Stimulated activated naive B cell treated with anti-CD40 and anti-IgM and Interleukin-4, amounts not matched to agents 10 μg/mL and 1 μg/mL and 100 μg/mL, for 72 hours (primary cell): ENCODE measurements around the gene LRCOL1.

Source experiments
- ATAC-seq, 2 donors: fragments of 150-1000 bp; cut with Tn5 transposase; replicated peaks; 2 replicates each; pipeline ENCODE4 v1.10.0; 2021; ENCODE audit warnings: moderate library complexity in 1 of 2
- DNase-seq: peaks from one replicate; pipeline ENCODE4 v3.0.0; 2021
- H3K27ac Mint-ChIP-seq: one replicate; pipeline ENCODE4 v1.8.0; 2022; ENCODE audit warnings: mild to moderate bottlenecking, mixed read lengths
- H3K27me3 Mint-ChIP-seq, 2 donors: one replicate each; pipeline ENCODE4 v1.8.0; 2022; ENCODE audit warnings: mixed read lengths in 2 of 2
- H3K36me3 Mint-ChIP-seq, 2 donors: one replicate each; pipeline ENCODE4 v1.8.0; 2022; ENCODE audit warnings: mixed read lengths in 2 of 2, mild to moderate bottlenecking in 1 of 2
- H3K4me1 Mint-ChIP-seq, 2 donors: one replicate each; pipeline ENCODE4 v1.8.0; 2022; ENCODE audit warnings: mixed read lengths in 2 of 2, mild to moderate bottlenecking in 1 of 2
- H3K4me3 Mint-ChIP-seq, 2 donors: one replicate each; pipeline ENCODE4 v1.8.0; 2022; ENCODE audit warnings: mild to moderate bottlenecking in 2 of 2, mixed read lengths in 2 of 2, moderate library complexity in 1 of 2
- H3K9me3 Mint-ChIP-seq, 2 donors: one replicate each; pipeline ENCODE4 v1.8.0; 2022; ENCODE audit warnings: mixed read lengths in 2 of 2, mild to moderate bottlenecking in 1 of 2

Gene LRCOL1

GRCh38 chr12:132641811-132642650 is 31.6 kb upstream of the LRCOL1 start:
- no peak overlapping the region for H3K4me3 Mint-ChIP-seq
- H3K9me3 Mint-ChIP-seq = no peaks in the 10 kb centered on the region
- H3K27ac Mint-ChIP-seq = peak overlapping the region; percentile 31
- no peak for ATAC-seq
- DNase-seq = no peak
- no peaks in the 10 kb centered on the region for H3K4me1 Mint-ChIP-seq
- H3K36me3 Mint-ChIP-seq = peaks cover 44 to 67% of the 10 kb centered on the region in 2 donors
- no peaks in the 10 kb centered on the region for H3K27me3 Mint-ChIP-seq

- peaks cover 49 to 72% of the 10 kb centered on the region in 2 donors for H3K36me3 Mint-ChIP-seq
- H3K27me3 Mint-ChIP-seq = no peaks in the 10 kb centered on the region
- H3K27ac Mint-ChIP-seq = no peak overlapping the region
- no peak overlapping the region for H3K4me3 Mint-ChIP-seq
- no peak for DNase-seq
- no peaks in the 10 kb centered on the region for H3K9me3 Mint-ChIP-seq
- no peak for ATAC-seq
- no peaks in the 10 kb centered on the region for H3K4me1 Mint-ChIP-seq
These were observed 30.6 kb upstream of the LRCOL1 start for GRCh38 chr12:132640936-132641335.

- no peak for DNase-seq
- Mint-ChIP-seq H3K36me3 (peaks cover 57 to 78% of the 10 kb centered on the region in 2 donors), H3K4me3 (no peak overlapping the region), H3K27me3 (no peaks in the 10 kb centered on the region), H3K4me1 (peaks cover 0 to 6% of the 10 kb centered on the region in 2 donors), H3K27ac (no peak overlapping the region), H3K9me3 (no peaks in the 10 kb centered on the region)
- no peak for ATAC-seq
These were observed 29.7 kb upstream of the LRCOL1 start for GRCh38 chr12:132639956-132640520.

DNA sequence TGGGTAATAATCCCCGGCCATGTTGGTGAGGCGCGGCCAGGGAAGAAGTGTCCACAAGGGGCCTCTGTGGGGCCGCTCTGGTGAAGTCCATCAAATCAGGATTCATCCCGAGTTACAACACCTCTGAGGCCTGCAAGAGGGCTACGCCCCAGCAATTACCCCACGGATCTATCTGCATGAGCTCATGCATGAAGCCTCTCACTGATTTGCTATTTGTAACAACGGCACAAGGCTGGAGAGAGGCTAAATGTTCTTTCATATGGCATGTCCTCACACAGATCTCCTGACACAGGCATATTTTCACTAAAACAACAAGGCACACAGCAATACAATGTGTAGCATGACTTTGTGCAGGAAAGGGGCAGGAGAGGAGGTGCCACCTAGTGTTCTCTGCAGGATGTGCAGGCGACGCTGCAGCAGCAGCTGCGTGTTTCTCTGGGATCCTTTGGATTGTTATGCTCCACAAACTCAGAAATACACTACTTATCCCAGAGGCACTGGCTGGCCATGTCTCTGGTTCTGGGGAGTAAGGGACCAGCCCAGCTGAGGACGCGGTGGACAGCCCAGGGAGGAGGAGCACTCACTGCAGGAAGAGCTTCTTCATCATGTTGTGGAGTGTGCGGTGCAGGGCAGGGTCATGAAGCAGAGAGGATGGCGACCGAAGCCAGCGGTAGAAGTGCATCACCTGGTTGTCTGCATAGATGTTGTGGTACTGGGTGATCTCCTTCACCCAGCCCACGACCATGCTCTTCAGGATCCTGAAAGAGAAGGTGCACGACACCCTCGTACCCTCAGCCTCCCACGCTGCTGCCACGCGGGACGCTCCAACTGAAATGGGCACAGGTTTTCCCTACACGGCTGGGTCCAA is 28.4 kb upstream of the LRCOL1 start:
- no peaks in the 10 kb centered on the region for H3K9me3 Mint-ChIP-seq
- DNase-seq (no peak), ATAC-seq (peak; percentile 55 to 61)
- H3K27ac Mint-ChIP-seq = no peak overlapping the region
- H3K4me3 Mint-ChIP-seq = no peak overlapping the region
- peaks cover 62 to 85% of the 10 kb centered on the region in 2 donors for H3K36me3 Mint-ChIP-seq
- H3K27me3 Mint-ChIP-seq = no peaks in the 10 kb centered on the region
- peaks cover 8 to 15% of the 10 kb centered on the region in 2 donors for H3K4me1 Mint-ChIP-seq

GRCh38 chr12:132637811-132638210 is 27.4 kb upstream of the LRCOL1 start:
- Mint-ChIP-seq H3K36me3 (peaks cover 58 to 84% of the 10 kb centered on the region in 2 donors), H3K4me1 (peaks cover 8 to 25% of the 10 kb centered on the region in 2 donors), H3K9me3 (no peaks in the 10 kb centered on the region), H3K27ac (no peak overlapping the region), H3K27me3 (no peaks in the 10 kb centered on the region), H3K4me3 (no peak overlapping the region)
- no peak for ATAC-seq
- no peak for DNase-seq

DNA sequence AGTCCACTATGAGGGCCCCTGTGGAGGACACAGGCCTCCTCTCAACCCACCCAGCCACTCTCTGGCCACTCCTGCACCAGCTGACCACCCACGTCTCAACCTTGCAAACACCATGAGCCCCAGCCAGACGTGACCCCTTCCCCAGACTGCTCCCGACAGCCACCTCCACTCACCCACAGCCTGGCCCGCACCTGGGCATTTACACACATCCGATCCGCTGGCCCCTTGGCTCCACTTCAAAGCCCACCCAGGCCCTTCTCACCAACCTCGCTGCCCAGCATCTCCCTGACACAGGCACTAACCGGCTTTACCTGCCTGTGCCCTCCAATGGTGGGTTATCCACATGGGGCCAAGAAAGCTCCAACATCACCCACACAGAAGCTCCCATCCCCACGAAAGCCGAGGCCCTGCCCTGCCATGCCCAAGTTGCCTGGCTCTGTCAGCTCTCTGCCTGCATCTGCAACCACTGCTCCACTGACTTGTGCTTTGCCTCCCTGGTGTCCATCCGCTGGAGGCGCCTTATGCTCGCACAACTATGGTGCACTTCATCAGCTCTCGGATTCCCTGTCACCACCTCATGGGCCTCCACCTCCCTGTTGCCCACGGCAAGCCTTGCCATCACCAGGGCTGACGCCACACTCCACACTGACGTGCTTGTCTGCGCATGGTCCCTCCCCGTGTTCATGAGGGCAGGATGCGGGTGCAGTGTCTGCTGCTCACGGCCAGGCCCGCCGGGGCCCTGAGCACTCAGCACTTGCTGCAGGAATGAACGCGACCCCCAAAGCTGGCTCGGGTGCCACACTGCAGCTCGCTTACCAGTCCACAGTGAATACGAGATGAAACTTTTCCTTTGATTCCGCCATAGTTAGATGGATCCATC is 24.9 kb upstream of the LRCOL1 start:
- Mint-ChIP-seq H3K27ac (peak overlapping the region; percentile 83), H3K27me3 (no peaks in the 10 kb centered on the region), H3K4me3 (peak overlapping the region in 1 of 2 donors; percentile 36), H3K36me3 (peaks cover 56 to 84% of the 10 kb centered on the region in 2 donors), H3K9me3 (no peaks in the 10 kb centered on the region), H3K4me1 (peaks cover 15 to 37% of the 10 kb centered on the region in 2 donors)
- DNase-seq (no peak), ATAC-seq (no peak)

- DNase-seq (no peak), ATAC-seq (no peak)
- H3K9me3 Mint-ChIP-seq = no peaks in the 10 kb centered on the region
- H3K36me3 Mint-ChIP-seq = peaks cover 63 to 88% of the 10 kb centered on the region in 2 donors
- peak overlapping the region; percentile 24 to 36 for H3K4me3 Mint-ChIP-seq
- peaks cover 15 to 37% of the 10 kb centered on the region in 2 donors for H3K4me1 Mint-ChIP-seq
- H3K27me3 Mint-ChIP-seq = no peaks in the 10 kb centered on the region
- H3K27ac Mint-ChIP-seq = peak overlapping the region; percentile 83
These were observed 24.1 kb upstream of the LRCOL1 start for GRCh38 chr12:132634411-132634990.

DNA sequence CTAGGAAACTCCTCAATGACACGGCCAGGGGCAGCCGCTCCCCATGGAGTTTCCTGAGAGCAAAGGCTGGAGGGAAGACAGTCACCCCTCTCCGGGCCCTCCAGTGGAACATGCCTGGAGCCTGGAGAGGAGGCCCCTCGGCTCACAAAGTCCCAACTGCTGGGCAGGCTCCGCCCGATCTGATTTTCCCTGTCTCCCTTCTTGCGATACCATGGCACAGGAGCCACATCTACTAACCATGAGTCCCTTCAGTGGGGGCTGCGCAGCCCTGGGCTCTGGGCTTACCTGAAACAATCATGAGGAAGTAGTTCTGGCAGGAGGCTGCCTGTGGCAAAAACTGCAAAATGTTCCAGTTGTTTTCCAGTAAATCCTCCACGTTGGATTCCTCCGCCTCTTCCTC is 23.5 kb upstream of the LRCOL1 start:
- Mint-ChIP-seq H3K36me3 (peaks cover 61 to 85% of the 10 kb centered on the region in 2 donors), H3K9me3 (no peaks in the 10 kb centered on the region), H3K4me3 (peak overlapping the region in 1 of 2 donors; percentile 24), H3K4me1 (peaks cover 15 to 37% of the 10 kb centered on the region in 2 donors), H3K27ac (peak overlapping the region; percentile 47), H3K27me3 (no peaks in the 10 kb centered on the region)
- ATAC-seq = no peak
- no peak for DNase-seq

- Mint-ChIP-seq H3K36me3 (peaks cover 62 to 86% of the 10 kb centered on the region in 2 donors), H3K27ac (peak overlapping the region; percentile 88), H3K27me3 (no peaks in the 10 kb centered on the region), H3K9me3 (no peaks in the 10 kb centered on the region), H3K4me3 (no peak overlapping the region), H3K4me1 (peaks cover 15 to 37% of the 10 kb centered on the region in 2 donors)
- no peak for DNase-seq
- ATAC-seq = peak; percentile 31 to 37
These were observed 23.0 kb upstream of the LRCOL1 start for GRCh38 chr12:132633398-132633797.

DNA sequence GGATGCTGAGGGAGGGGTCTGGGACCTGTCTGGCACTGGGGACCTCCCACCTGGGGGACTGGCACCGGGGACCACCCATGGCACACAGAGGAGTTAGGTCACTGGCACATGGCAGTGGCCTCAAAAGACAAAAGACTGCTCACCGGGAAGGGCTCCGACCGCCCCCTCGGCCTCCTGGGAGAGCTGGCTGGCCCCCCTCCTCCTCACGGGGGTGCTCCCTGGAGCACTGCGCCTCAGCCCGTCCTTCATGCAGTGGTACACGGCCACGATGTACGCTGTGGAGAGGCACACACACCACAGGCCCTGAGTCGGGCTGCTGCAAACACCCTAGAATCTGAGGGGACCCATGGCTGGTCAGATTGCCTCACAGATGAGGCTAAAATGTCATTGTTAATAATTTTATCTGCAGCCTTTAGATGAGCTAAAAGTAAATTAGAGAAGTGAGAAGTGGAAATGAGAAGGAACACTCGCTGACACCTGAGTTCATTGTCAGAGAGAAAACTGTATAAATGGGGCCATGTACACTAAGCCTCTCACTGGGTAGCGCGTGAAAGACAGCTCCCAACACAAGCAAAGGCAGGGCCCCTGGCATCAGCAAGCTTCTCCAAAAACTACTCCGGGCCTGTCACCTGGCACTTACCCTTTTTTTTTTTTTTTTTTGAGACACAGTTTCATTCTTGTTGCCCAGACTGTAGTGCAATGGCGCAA is 22.3 kb upstream of the LRCOL1 start:
- DNase-seq (no peak), ATAC-seq (peak; percentile 92 to 95)
- Mint-ChIP-seq H3K27ac (peak overlapping the region; percentile 88), H3K36me3 (peaks cover 57 to 80% of the 10 kb centered on the region in 2 donors), H3K9me3 (no peaks in the 10 kb centered on the region), H3K27me3 (no peaks in the 10 kb centered on the region), H3K4me3 (no peak overlapping the region), H3K4me1 (peaks cover 15 to 37% of the 10 kb centered on the region in 2 donors)

GRCh38 chr12:132631666-132632065 is 21.3 kb upstream of the LRCOL1 start:
- no peak overlapping the region for H3K4me3 Mint-ChIP-seq
- H3K36me3 Mint-ChIP-seq = peaks cover 50 to 70% of the 10 kb centered on the region in 2 donors
- no peak overlapping the region for H3K27ac Mint-ChIP-seq
- no peaks in the 10 kb centered on the region for H3K9me3 Mint-ChIP-seq
- ATAC-seq (no peak), DNase-seq (no peak)
- no peaks in the 10 kb centered on the region for H3K27me3 Mint-ChIP-seq
- peaks cover 15 to 37% of the 10 kb centered on the region in 2 donors for H3K4me1 Mint-ChIP-seq

DNA sequence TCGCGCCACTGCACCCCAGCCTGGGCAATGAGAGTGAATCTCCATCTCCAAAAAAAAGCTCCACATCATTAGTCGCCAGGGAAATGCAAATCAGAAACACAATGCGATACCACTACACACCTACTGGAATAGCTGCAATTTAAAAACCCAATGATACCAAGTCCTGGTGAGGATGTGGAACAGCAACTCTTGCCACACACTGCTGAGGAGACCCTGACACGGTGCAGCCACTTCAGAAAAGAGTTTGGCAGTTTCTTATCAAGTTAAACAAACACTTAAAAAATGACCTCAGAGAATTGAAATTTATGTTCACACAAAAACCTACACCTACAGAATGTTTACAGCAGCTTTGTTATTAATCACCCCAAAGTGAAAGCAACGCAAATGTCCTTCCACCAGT is 20.3 kb upstream of the LRCOL1 start:
- peaks cover 44 to 64% of the 10 kb centered on the region in 2 donors for H3K36me3 Mint-ChIP-seq
- no peak for ATAC-seq

DNA sequence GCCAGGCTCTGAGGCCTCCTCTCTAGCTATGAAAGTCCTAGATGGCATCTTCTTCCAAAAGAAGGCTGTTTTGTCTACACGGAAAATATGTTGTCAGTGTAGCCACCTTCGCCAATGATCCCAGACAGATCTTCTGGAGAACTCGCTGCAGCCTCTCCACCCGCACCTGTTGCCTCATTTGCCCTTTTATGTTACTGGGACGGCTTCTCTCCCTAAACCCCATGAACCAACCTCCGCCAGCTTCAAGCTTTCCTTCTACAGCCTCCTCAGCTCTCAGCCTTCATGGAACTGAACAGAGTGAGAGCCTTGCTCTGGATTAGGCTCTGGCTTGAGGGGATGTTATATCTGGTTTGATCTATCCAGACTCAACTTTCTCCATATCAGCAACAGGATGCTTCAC is 18.9 kb upstream of the LRCOL1 start:
- H3K9me3 Mint-ChIP-seq = no peaks in the 10 kb centered on the region
- no peaks in the 10 kb centered on the region for H3K27me3 Mint-ChIP-seq
- H3K4me3 Mint-ChIP-seq = no peak overlapping the region
- ATAC-seq (no peak), DNase-seq (no peak)
- H3K36me3 Mint-ChIP-seq = peaks cover 40 to 61% of the 10 kb centered on the region in 2 donors
- no peak overlapping the region for H3K27ac Mint-ChIP-seq
- H3K4me1 Mint-ChIP-seq = peaks cover 11 to 27% of the 10 kb centered on the region in 2 donors

More for the DNA sequence above, 20.3 kb upstream of the LRCOL1 start:
- no peak overlapping the region for H3K4me3 Mint-ChIP-seq
- H3K9me3 Mint-ChIP-seq = no peaks in the 10 kb centered on the region
- H3K27ac Mint-ChIP-seq = no peak overlapping the region
- no peaks in the 10 kb centered on the region for H3K27me3 Mint-ChIP-seq
- DNase-seq = no peak
- H3K4me1 Mint-ChIP-seq = peaks cover 15 to 37% of the 10 kb centered on the region in 2 donors
